Measurements from ENCODE around the gene SPCS1. TPM values are rescaled to one million over a fixed set of nuclear protein-coding genes. Genes with fewer than 3 reads are reported as not detected.

SPCS1 gene
- polyA plus RNA-seq, 2 of the 4 experiments (the other 2 are of a cell fraction) = 180 to 184 TPM

DNA sequence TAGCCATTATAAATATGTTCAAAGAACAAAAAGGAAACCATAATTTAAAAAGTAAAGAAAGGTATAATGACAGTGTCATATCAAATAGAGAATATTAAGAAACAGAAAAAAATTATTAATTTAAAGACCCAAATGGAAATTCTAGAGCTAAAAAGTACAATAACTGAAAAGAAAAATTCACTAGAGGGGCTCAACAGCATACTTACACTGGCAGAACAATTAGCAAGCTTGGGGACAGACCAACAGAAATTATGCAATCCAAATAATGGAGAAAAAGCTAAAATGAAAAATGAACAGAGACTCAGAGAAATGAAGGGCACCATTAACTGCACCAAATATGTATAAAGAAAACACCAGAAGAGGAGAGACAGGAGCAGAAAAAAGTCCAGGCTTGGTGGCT, 13.7 kb downstream of the SPCS1 start:
- ChIA-PET POLR2A (interaction anchor here (1.1 kb wide), 1 partner anchor 14 kb away, joined by 3 read pairs; the partner anchor contains the start of genes GLT8D1 and SPCS1), CTCF (no interaction called here)
- no peaks in the 10 kb centered on the region for H3K4me1 ChIP-seq
- ATAC-seq = no peak
- FAIRE-seq = no peak
- TF ChIP-seq CHD4 (IDR thresholded peaks at IDR 0.05; ENCODE audit: borderline replicate concordance) = no peak
- TF ChIP-seq CEBPB (IDR thresholded peaks at IDR 0.05) = no peak
- TF ChIP-seq PHF8 (IDR thresholded peaks at IDR 0.05; ENCODE audit: borderline replicate concordance, low read depth) = no peak
- TF ChIP-seq SREBF2 (IDR thresholded peaks at IDR 0.05) = no peak
- TF ChIP-seq HOXB13 (CRISPR knock-in tag; IDR thresholded peaks at IDR 0.05; ENCODE audit: low read depth) = no peak
- no peak for TF ChIP-seq EP300 (IDR thresholded peaks at IDR 0.05)
- TF ChIP-seq, protein P1, sequence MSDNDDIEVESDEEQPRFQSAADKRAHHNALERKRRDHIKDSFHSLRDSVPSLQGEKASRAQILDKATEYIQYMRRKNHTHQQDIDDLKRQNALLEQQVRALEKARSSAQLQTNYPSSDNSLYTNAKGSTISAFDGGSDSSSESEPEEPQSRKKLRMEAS (IDR thresholded peaks at IDR 0.05) = no peak
- TF ChIP-seq HEYL (CRISPR knock-in tag; IDR thresholded peaks at IDR 0.05) = no peak
- no peak for TF ChIP-seq KDM1A (IDR thresholded peaks at IDR 0.05; ENCODE audit: low read depth)
- no peak for TF ChIP-seq CBX8 (IDR thresholded peaks at IDR 0.05)
- no peak for TF ChIP-seq RAD21 (conservative IDR thresholded peaks at IDR 0.05 in 1 of 2, IDR thresholded peaks at IDR 0.05 in 1 of 2)
- no peak for TF ChIP-seq KDM5A (IDR thresholded peaks at IDR 0.05)
- TF ChIP-seq RARB (CRISPR knock-in tag; IDR thresholded peaks at IDR 0.05) = no peak
- TF ChIP-seq, protein P2, sequence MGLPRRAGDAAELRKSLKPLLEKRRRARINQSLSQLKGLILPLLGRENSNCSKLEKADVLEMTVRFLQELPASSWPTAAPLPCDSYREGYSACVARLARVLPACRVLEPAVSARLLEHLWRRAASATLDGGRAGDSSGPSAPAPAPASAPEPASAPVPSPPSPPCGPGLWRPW (IDR thresholded peaks at IDR 0.05) = no peak
- TF ChIP-seq HDAC2 (IDR thresholded peaks at IDR 0.05) = no peak
- TF ChIP-seq, protein P3, sequence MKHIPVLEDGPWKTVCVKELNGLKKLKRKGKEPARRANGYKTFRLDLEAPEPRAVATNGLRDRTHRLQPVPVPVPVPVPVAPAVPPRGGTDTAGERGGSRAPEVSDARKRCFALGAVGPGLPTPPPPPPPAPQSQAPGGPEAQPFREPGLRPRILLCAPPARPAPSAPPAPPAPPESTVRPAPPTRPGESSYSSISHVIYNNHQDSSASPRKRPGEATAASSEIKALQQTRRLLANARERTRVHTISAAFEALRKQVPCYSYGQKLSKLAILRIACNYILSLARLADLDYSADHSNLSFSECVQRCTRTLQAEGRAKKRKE (CRISPR knock-in tag; IDR thresholded peaks at IDR 0.05; ENCODE audit: low read depth) = no peak
- TF ChIP-seq, protein P4, sequence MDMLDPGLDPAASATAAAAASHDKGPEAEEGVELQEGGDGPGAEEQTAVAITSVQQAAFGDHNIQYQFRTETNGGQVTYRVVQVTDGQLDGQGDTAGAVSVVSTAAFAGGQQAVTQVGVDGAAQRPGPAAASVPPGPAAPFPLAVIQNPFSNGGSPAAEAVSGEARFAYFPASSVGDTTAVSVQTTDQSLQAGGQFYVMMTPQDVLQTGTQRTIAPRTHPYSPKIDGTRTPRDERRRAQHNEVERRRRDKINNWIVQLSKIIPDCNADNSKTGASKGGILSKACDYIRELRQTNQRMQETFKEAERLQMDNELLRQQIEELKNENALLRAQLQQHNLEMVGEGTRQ (IDR thresholded peaks at IDR 0.05) = no peak
- no peak overlapping the region for H3K4me2 ChIP-seq
- no peak overlapping the region for H3K27ac ChIP-seq
- no peaks in the 10 kb centered on the region for H3K9me3 ChIP-seq
- DNase-seq (ENCODE audit: low read depth in 1 of 2, low spot score in 1 of 2) = no peak
- H3K4me3 ChIP-seq = no peak overlapping the region

DNA sequence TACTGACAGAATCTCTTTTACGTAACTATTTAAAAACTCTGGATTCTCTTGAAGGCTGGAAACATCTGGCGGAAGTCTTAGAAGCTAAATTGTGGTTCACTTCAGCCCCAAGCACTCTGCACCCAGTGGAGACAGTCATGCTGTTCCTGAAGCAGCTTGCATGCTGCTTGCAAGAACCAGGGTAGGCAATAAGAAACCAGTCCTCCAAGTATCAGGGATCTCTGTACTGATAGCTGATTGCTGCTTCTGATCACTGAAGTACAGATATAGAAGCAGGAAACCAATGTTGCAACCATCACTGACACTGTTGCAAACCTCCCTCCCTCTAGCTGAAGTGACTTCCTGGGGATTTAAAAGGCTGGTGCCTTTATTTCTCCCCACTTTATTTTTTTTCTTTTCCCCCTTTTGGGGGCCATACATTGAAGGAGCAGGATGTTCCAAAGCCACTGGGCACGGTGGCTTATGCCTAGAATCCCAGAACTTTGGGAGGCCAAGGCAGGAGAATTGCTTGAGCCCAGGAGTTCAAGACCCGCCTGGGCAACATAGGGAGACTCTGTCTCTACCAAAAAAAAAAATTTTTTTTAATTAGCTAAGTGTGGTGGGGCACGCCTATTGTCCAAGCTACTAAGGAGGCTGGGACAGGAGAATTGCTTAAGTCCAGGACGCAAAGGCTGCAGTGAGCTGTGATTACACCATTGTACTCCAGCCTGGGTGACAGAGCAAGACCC, 15.3 kb downstream of the SPCS1 start:
- Histone ChIP-seq H3K4me2 (no peak overlapping the region), H3K4me1 (no peaks in the 10 kb centered on the region), H3K27ac (no peak overlapping the region), H3K9me3 (no peaks in the 10 kb centered on the region), H3K4me3 (no peak overlapping the region)
- TF ChIP-seq MAFK (IDR thresholded peaks at IDR 0.05; ENCODE audit: partially characterized antibody) = no peak
- TF ChIP-seq RAD21 (conservative IDR thresholded peaks at IDR 0.05 in 1 of 2, IDR thresholded peaks at IDR 0.05 in 1 of 2) = no peak
- no peak for TF ChIP-seq CEBPB (IDR thresholded peaks at IDR 0.05)
- no peak for TF ChIP-seq NFE2L2 (conservative IDR thresholded peaks at IDR 0.05; ENCODE audit: low read length)
- no peak for TF ChIP-seq ZNF302 (CRISPR knock-in tag; IDR thresholded peaks at IDR 0.05)
- TF ChIP-seq, protein P1 (IDR thresholded peaks at IDR 0.05) = no peak
- TF ChIP-seq, protein P5, sequence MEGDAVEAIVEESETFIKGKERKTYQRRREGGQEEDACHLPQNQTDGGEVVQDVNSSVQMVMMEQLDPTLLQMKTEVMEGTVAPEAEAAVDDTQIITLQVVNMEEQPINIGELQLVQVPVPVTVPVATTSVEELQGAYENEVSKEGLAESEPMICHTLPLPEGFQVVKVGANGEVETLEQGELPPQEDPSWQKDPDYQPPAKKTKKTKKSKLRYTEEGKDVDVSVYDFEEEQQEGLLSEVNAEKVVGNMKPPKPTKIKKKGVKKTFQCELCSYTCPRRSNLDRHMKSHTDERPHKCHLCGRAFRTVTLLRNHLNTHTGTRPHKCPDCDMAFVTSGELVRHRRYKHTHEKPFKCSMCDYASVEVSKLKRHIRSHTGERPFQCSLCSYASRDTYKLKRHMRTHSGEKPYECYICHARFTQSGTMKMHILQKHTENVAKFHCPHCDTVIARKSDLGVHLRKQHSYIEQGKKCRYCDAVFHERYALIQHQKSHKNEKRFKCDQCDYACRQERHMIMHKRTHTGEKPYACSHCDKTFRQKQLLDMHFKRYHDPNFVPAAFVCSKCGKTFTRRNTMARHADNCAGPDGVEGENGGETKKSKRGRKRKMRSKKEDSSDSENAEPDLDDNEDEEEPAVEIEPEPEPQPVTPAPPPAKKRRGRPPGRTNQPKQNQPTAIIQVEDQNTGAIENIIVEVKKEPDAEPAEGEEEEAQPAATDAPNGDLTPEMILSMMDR (IDR thresholded peaks at IDR 0.05) = no peak
- TF ChIP-seq POLR2A (IDR thresholded peaks at IDR 0.05; ENCODE audit: low read length) = no peak
- TF ChIP-seq HOXB13 (CRISPR knock-in tag; IDR thresholded peaks at IDR 0.05; ENCODE audit: low read depth) = no peak
- no peak for TF ChIP-seq TFCP2L1 (CRISPR knock-in tag; IDR thresholded peaks at IDR 0.05)
- TF ChIP-seq JUN (IDR thresholded peaks at IDR 0.05) = no peak
- TF ChIP-seq KDM5A (IDR thresholded peaks at IDR 0.05) = no peak
- TF ChIP-seq FOSL2 (IDR thresholded peaks at IDR 0.05) = no peak
- TF ChIP-seq FOSL2 (CRISPR knock-in tag; IDR thresholded peaks at IDR 0.05) = no peak
- TF ChIP-seq, protein P6, sequence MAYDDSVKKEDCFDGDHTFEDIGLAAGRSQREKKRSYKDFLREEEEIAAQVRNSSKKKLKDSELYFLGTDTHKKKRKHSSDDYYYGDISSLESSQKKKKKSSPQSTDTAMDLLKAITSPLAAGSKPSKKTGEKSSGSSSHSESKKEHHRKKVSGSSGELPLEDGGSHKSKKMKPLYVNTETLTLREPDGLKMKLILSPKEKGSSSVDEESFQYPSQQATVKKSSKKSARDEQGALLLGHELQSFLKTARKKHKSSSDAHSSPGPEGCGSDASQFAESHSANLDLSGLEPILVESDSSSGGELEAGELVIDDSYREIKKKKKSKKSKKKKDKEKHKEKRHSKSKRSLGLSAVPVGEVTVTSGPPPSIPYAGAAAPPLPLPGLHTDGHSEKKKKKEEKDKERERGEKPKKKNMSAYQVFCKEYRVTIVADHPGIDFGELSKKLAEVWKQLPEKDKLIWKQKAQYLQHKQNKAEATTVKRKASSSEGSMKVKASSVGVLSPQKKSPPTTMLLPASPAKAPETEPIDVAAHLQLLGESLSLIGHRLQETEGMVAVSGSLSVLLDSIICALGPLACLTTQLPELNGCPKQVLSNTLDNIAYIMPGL (CRISPR knock-in tag; IDR thresholded peaks at IDR 0.05; ENCODE audit: borderline replicate concordance) = no peak
- TF ChIP-seq, protein P4 (IDR thresholded peaks at IDR 0.05) = no peak
- no peak for TF ChIP-seq MYC (IDR thresholded peaks at IDR 0.05; ENCODE audit: borderline replicate concordance, low read length)
- TF ChIP-seq HOXB5 (CRISPR knock-in tag; IDR thresholded peaks at IDR 0.05) = no peak
- no peak for ATAC-seq
- DNase-seq (ENCODE audit: low read depth in 1 of 2, low spot score in 1 of 2) = no peak
- no peak for FAIRE-seq
- ChIA-PET CTCF (no interaction called here), POLR2A (interaction anchor here (0.7 kb wide), 1 partner anchor 9 kb away, joined by 4 read pairs; no protein-coding TSS in a partner anchor)
- WGBS (ENCODE audit: missing lambda C conversion rate) = 89% methylated on average over 6 of the region's 6 CpGs
